Mesothelial cell of epicardium (in vitro differentiated cells): ENCODE results near the gene HDAC4. TPM values are rescaled to one million over a fixed set of nuclear protein-coding genes. Genes with fewer than 3 reads are reported as not detected.
"Not testable (repeated sequence)": the region's sequence is repeated elsewhere in the genome, so short reads cannot be mapped to it uniquely, and the experiment has no call there.

Experiments
- DNase-seq, 2 experiments: peaks; one replicate each; pipeline ENCODE4 v3.0.0; 2021; ENCODE audit warnings: low spot score in 2 of 2; ENCODE audit not compliant: unreplicated experiment in 2 of 2
- H3K27ac Mint-ChIP-seq: 2 replicates; pipeline ENCODE4 v1.8.0; 2021; ENCODE audit warnings: mixed read lengths
- H3K27me3 Mint-ChIP-seq: 2 replicates; pipeline ENCODE4 v1.8.0; 2021; ENCODE audit warnings: low read depth, mixed read lengths
- H3K36me3 Mint-ChIP-seq: 2 replicates; pipeline ENCODE4 v1.8.0; 2021; ENCODE audit warnings: mixed read lengths
- H3K4me1 Mint-ChIP-seq: 2 replicates; pipeline ENCODE4 v1.8.0; 2021; ENCODE audit warnings: mixed read lengths
- H3K4me3 Mint-ChIP-seq: 2 replicates; pipeline ENCODE4 v1.8.0; 2021; ENCODE audit warnings: mild to moderate bottlenecking, moderate library complexity, mixed read lengths
- H3K9me3 Mint-ChIP-seq: 2 replicates; pipeline ENCODE4 v1.8.0; 2021; ENCODE audit warnings: mixed read lengths
- CTCF ChIP-seq: fragments of 200-600 bp; sonication (generic); IDR thresholded peaks from one replicate; pipeline ENCODE4 v1.5.0; 2021; ENCODE audit warnings: antibody characterized with exemption; ENCODE audit not compliant: unreplicated experiment
- total RNA-seq: library from RNA; stranded (reverse); gene quantifications from 3 replicates; pipeline ENCODE4 v1.2.1, GENCODE V29; 2021

The HDAC4 gene
- total RNA-seq, 1 donor from 2014 or later, result 59.2 TPM

DNA sequence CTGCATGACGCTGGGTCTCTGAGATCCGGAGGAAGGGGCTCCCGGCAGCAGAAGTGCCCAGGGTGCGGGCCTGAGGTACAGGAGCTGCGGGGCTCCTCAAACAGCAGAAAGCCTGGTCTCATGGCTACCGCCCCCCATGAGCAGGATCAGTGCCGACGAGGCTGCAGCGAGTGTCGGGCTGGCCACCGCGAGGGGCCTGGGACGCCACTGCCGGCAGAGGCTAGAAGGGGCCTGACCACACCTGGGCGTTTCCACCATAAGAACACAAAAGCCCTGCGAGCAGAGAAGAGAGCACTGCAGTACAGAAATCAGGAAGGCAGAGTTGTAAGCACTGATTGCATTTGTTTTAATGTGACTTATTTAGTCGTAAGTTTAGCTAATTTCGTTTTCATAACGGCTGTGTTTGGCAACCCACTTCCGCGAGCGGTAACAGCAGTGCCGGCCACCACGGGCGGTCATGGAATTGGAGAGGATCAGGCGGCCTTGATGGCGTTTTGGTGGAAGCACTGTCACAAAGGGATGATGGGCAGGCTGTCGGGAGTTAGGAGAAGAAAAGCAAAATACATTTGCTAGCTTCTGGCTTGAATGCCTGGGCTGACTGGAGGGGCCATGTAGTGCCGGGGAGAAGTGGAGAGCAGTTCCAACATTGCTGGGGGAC is 117.4 kb downstream of the HDAC4 start:
- no peak for TF ChIP-seq CTCF
- Mint-ChIP-seq H3K27me3 (no peaks in the 10 kb centered on the region), H3K4me3 (no peak overlapping the region), H3K4me1 (peaks cover 24% of the 10 kb centered on the region), H3K27ac (no peak overlapping the region), H3K9me3 (no peaks in the 10 kb centered on the region), H3K36me3 (no peaks in the 10 kb centered on the region)
- DNase-seq, result no peak

DNA sequence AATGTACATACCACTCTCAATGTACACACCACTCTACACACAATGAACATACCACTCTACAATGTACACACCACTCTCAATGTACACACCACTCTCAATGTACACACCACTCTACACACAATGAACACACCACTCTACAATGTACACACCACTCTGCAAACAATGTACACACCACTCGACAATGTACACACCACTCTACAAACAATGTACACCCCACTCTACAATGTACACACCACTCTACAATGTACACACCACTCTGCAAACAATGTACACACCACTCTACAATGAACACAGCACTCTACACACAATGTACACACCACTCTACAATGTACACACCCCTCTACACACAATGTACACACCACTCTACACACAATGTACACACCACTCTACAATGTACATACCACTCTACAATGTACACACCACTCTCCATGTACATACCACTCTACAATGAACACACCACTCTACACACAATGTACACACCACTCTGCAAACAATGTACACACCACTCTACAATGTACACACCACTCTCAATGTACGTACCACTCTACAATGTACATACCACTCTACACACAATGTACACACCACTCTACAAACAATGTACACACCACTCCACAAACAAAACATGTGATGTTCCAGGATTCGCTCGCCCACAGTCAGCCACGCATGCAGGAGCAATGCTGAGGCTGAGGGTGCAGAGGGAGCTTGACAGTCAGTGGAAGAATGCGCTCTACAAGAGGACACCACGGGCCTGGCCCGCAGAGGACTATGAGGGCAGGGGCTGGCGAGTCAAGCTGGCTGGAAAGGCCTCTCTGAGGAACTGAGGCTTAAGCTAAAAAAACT is 118.2 kb downstream of the HDAC4 start:
- no peaks in the 10 kb centered on the region for H3K27me3 Mint-ChIP-seq
- no peak overlapping the region for H3K27ac Mint-ChIP-seq
- H3K9me3 Mint-ChIP-seq, result no peaks in the 10 kb centered on the region
- DNase-seq, result no peak
- TF ChIP-seq CTCF, result no peak
- H3K4me3 Mint-ChIP-seq, result no peak overlapping the region
- H3K4me1 Mint-ChIP-seq, result peaks cover 18% of the 10 kb centered on the region
- H3K36me3 Mint-ChIP-seq, result no peaks in the 10 kb centered on the region

GRCh38 chr2:239280296-239281017 is 120.4 kb downstream of the HDAC4 start:
- not testable (repeated sequence) for H3K27me3 Mint-ChIP-seq, H3K4me3 Mint-ChIP-seq, H3K36me3 Mint-ChIP-seq, H3K4me1 Mint-ChIP-seq, DNase-seq, H3K9me3 Mint-ChIP-seq, H3K27ac Mint-ChIP-seq

DNA sequence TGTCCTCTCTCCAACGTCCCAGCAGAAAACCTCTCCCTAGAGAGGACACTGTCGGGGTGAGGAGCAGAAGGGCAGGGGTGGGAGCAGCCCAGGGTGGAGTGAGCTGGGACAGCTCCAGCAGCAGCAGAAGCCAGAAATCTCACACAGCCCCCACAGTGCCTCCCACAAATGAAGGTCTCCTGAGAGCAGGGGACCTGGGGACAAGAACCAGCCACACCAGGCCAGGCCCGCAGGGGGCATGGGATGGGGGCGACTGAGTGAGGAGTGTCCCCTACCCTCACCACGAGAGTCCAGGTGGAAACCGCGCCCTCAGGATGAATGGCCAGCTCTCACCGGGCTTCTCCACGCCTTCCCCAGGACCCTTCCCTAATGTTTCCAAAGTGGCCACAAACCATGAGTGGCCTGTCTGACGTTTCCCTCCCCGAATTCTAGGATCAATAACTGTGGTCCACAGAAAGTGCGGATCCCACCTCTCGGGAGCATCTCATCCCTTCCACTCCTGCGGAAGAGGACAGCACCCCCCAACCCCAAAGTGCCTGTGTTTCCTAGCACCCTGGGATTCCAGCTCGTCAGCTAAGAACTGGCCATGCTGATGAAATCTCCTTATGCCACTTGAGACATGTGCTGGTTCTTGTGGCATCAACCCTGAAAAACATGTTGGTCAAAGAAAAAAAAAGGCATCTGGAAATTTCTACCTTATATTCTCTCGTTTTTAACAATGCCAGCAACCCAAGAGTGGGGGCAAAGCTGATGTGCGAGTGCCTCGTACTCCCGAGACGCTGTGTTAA is 121.1 kb downstream of the HDAC4 start:
- peaks cover 9% of the 10 kb centered on the region for H3K4me1 Mint-ChIP-seq
- H3K36me3 Mint-ChIP-seq, result no peaks in the 10 kb centered on the region
- TF ChIP-seq CTCF, result no peak
- H3K9me3 Mint-ChIP-seq, result no peaks in the 10 kb centered on the region
- H3K4me3 Mint-ChIP-seq, result no peak overlapping the region
- DNase-seq, result no peak
- H3K27ac Mint-ChIP-seq, result no peak overlapping the region
- no peaks in the 10 kb centered on the region for H3K27me3 Mint-ChIP-seq

GRCh38 chr2:239278941-239279365 is 121.9 kb downstream of the HDAC4 start:
- no peak overlapping the region for H3K4me3 Mint-ChIP-seq
- no peaks in the 10 kb centered on the region for H3K27me3 Mint-ChIP-seq
- no peaks in the 10 kb centered on the region for H3K36me3 Mint-ChIP-seq
- DNase-seq, result no peak
- no peaks in the 10 kb centered on the region for H3K9me3 Mint-ChIP-seq
- peaks cover 14% of the 10 kb centered on the region for H3K4me1 Mint-ChIP-seq
- no peak for TF ChIP-seq CTCF
- no peak overlapping the region for H3K27ac Mint-ChIP-seq
